ENCODE results near the gene APBA3. TPM values are rescaled to one million over a fixed set of nuclear protein-coding genes. Genes with fewer than 3 reads are reported as not detected.
"Not testable (repeated sequence)": the region's sequence is repeated elsewhere in the genome, so short reads cannot be mapped to it uniquely, and the experiment has no call there.

Gene APBA3
- total RNA-seq, 1 experiment from 2014 or later = 10.5 TPM

- DNase-seq (ENCODE audit: low read depth, low spot score) = no peak
- in situ Hi-C loops (cut with HindIII; ENCODE audit: low pct_unique_long_range_greater_than_20kb, low sequenced_read_pairs) = no loop called here
Observed at GRCh38 chr19:3775831-3776230, 14.3 kb upstream of the APBA3 start.

DNA sequence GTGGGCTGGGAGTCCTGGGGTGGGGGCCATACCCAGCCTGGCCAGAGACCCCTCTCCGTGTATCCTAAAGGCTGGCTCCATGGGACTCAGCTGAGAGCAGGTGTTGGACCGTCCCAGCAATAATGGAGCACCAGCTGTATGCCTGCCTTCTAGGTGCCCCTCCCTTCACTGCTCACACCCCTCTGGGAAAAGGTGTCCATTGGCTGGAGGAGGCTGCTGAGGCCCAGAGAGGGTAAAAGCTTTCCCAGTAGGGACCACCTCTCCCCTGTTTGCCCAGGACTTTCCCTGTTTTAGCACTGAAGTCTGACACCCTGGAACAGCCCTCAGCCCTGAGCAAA lies 13.9 kb upstream of the APBA3 start:
- no peak for DNase-seq (ENCODE audit: low read depth, low spot score)
- in situ Hi-C loops (cut with HindIII; ENCODE audit: low pct_unique_long_range_greater_than_20kb, low sequenced_read_pairs) = no loop called here

- in situ Hi-C loops (cut with HindIII; ENCODE audit: low pct_unique_long_range_greater_than_20kb, low sequenced_read_pairs) = no loop called here
- DNase-seq (ENCODE audit: low read depth, low spot score) = no peak
Observed at GRCh38 chr19:3774621-3775373, 13.3 kb upstream of the APBA3 start.

DNA sequence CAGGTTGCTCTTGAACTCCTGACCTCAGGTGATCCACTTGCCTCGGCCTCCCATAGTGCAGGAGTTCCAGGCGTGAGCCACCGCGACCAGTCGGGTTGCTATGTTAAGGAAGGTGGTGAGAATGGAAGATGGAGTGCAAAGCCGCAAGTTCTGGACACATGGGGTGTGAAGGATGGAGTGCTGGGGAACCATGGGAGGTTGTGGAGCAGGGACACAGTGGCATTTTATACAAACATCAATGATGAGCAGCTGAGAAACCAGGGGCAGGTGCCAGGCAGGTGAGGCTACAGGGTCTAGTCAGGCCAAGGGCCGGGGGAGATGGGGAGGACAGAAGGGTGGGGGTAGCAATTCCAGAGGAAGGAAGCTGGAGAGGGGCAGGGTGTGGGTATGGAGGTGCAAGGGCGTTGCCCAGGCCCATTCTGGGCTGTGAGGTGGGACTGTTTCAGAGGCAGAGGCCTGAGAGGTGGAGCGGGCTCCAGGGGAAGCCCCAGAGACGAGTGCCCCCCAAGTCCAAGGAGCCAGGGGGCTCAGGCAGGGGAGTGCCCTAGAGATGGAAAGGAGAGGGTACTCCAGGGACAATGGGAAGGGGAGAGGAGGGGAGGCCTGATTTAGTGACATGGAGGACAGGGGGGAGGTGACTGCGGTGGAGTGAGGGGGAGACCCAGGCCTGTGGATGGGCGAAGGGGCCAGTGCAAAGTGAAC lies 12.5 kb upstream of the APBA3 start:
- in situ Hi-C loops (cut with HindIII; ENCODE audit: low pct_unique_long_range_greater_than_20kb, low sequenced_read_pairs) = no loop called here

DNA sequence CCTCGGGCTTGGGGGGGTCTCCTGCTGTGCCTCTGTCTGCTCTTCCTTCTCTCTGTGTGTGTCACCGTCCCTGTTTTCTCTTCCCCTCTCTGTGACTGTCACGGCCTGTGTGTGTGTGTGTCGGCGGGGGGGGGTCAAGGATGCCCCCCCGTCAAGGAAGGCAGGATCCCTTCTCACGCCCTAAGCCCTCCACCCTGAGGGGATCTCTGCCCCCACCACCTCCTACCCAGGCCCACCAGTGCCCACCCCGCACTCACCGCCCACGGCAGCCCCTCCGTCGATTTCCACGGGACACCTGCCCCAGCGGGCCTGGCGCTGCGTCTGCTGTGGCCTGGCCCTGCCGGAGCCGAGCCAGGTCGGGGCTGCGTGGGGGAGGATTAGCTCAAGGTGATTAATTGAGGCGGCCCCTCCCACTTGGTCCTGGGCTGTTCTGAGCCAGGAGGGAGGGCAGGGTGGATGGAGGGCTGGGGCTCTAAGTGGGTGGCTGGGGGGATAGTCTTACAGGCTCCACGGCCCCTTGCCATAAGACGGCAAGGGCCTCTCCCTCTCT lies 10.5 kb upstream of the APBA3 start, which contains the start of gene RAX2:
Gene RAX2 (minus strand): TSS at position 323 of the 550 bp plus-strand sequence. CDS start 486 bp downstream, outside the sequence.
- in situ Hi-C loops (cut with HindIII; ENCODE audit: low pct_unique_long_range_greater_than_20kb, low sequenced_read_pairs) = no loop called here

More for the DNA sequence above, 12.5 kb upstream of the APBA3 start:
- no peak for DNase-seq (ENCODE audit: low read depth, low spot score)

DNA sequence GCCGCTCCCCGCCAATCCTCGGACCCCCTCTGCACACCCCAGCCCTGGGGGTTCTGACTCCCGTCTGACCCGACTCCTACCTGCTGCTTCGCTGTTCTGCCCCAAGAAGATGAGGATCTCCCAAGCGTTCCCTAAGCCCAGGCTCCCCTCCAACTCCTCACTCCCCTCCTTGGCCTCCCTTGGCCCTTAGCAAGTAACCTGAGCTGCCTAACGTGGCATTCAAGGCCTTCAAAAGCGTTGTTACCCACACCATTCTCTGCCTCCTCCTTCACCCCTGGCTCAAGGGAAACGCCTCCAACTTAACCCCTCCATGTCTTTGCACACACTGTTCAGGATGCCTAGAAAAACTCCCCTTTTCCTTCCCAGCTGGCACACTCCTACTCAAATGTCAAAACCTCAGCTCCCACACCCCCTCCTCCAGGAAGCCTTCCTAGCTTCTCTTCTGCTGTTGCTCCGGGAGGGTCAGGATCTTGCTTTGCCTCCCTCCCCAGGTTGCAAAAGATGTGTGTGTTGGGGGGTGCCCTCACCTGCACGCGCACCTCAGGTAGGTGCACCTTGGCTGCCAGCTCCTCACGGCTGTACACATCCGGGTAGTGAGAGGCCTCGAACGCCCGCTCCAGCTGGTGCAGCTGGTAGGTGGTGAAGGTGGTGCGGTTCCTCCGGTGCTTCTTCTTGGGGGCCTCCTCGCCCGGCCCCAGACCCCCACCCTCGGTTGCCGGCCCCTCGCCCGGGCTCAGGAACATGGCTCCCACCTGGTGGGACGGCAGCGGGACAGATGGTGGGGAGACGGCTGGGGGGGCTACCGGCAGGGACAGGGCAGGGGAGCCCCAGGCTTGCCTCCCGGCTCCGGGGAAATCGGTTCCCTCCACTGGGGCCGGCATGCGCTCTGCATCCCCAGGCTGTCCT lies 9.8 kb upstream of the APBA3 start:
- no peak for DNase-seq (ENCODE audit: low read depth, low spot score)
- in situ Hi-C loops (cut with HindIII; ENCODE audit: low pct_unique_long_range_greater_than_20kb, low sequenced_read_pairs) = no loop called here

More for the DNA sequence above, 10.5 kb upstream of the APBA3 start, which contains the start of gene RAX2:
- no peak for DNase-seq (ENCODE audit: low read depth, low spot score)

DNA sequence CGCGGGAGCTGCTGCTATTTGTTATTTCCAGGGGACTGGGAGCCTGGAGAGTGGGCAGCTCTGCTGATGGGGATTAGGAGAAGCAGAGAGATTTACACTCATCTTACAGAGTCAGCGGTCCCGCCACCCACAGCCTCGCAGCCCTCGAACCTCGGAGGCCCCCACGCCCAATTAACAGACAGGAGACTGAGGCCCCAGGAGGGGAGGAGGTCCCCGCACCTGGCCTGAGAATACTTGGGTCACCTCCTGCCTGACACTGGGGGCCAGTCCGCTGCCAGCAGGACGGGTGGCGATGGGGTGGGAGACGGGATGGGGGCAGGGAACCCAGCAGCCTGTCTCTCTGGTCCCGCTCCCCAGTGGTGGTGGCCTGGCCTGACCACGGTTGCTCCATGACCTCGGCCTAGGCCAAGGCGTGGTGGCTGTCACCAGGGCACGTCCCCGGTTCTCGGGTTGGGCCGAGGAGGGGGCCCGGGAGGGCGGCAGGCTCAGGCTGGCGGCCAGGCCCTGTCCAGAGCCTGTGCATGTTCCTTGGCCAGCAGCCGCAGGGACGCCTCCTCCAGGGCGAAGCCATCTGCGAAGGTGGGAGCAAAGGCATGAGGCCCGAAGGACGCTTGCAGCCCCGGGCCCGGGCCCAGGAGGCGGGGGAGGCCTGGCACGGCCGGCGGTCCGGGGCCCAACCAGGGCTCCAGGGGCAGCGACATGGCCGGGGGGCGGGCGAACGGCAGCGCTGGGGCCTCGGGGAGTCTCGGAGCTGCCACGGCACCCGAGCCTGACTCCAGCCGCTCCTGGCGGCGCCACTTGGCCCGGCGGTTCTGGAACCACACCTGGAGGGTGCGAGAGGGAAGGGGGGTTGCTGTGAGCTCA lies 8.9 kb upstream of the APBA3 start:
- DNase-seq (ENCODE audit: low read depth, low spot score) = no peak
- in situ Hi-C loops (cut with HindIII; ENCODE audit: low pct_unique_long_range_greater_than_20kb, low sequenced_read_pairs) = no loop called here

GRCh38 chr19:3769494-3769893 lies 8.0 kb upstream of the APBA3 start:
- DNase-seq (ENCODE audit: low read depth, low spot score) = no peak
- in situ Hi-C loops (cut with HindIII; ENCODE audit: low pct_unique_long_range_greater_than_20kb, low sequenced_read_pairs) = no loop called here

- in situ Hi-C loops (cut with HindIII; ENCODE audit: low pct_unique_long_range_greater_than_20kb, low sequenced_read_pairs) = no loop called here
- no peak for DNase-seq (ENCODE audit: low read depth, low spot score)
Observed at GRCh38 chr19:3768748-3769099, 7.2 kb upstream of the APBA3 start.

DNA sequence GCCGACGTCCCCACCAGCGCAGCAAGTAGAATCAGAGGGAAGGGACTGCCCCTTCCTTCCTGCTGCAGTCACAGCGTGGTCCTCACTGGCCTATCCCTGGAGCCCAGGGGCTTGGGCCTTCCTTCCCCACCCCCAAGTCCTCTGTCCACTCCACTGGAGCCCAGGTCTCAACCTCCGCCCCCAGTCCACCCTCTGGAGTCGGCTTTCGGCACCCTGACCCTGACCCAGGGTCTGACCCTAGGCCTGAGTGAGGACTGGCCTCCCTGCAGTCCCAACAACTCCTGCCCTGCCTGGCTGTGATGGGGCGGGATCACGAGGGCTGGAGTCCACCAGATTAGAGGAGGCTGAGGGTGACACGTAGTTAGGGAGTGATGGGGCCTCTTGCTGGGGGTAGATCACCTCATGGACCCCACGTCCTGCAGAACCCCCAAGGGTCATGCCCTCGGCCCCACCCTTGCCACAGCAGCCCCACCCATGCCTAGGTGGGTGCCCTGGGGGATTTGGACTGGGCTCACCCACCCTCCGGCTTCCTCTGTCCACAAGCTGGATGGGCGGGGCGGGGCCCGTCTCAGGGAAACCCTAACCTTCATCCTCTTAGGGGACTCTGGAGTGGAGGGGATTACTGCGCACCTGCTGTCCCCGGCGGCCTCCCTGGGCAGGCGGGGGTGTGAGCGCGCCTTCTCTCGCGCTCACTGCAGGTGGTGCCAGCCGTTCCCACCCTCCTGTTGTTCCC lies 6.7 kb upstream of the APBA3 start:
- in situ Hi-C loops (cut with HindIII; ENCODE audit: low pct_unique_long_range_greater_than_20kb, low sequenced_read_pairs) = no loop called here

GRCh38 chr19:3767050-3767449 lies 5.6 kb upstream of the APBA3 start:
- in situ Hi-C loops (cut with HindIII; ENCODE audit: low pct_unique_long_range_greater_than_20kb, low sequenced_read_pairs) = no loop called here
- no peak for DNase-seq (ENCODE audit: low read depth, low spot score)

More for the DNA sequence above, 6.7 kb upstream of the APBA3 start:
- DNase-seq (ENCODE audit: low read depth, low spot score) = no peak

DNA sequence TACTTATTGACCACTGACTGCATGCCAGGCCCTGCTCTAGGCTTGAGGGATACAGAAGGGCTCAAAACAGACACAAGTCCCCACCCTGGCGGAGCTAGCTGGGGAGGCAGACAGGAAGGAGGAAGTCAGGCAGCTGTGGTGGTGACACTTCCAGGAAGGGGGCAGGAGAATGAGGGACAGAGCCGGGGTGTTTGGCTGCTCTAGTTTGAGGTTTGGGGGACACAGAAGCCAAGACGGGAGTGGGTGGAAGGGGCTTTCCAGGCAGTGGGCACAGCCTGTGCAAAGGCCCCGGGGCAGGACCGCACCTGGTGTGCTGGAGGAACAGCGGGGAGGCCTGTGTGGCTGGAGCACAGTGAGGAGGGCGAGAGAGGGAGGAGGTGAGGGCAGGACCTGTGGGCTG lies 5.0 kb upstream of the APBA3 start:
- in situ Hi-C loops (cut with HindIII; ENCODE audit: low pct_unique_long_range_greater_than_20kb, low sequenced_read_pairs) = no loop called here
- no peak for DNase-seq (ENCODE audit: low read depth, low spot score)

- DNase-seq (ENCODE audit: low read depth, low spot score); in situ Hi-C loops (cut with HindIII; ENCODE audit: low pct_unique_long_range_greater_than_20kb, low sequenced_read_pairs): not testable (repeated sequence)
Observed at GRCh38 chr19:3765757-3766156, 4.3 kb upstream of the APBA3 start.

DNA sequence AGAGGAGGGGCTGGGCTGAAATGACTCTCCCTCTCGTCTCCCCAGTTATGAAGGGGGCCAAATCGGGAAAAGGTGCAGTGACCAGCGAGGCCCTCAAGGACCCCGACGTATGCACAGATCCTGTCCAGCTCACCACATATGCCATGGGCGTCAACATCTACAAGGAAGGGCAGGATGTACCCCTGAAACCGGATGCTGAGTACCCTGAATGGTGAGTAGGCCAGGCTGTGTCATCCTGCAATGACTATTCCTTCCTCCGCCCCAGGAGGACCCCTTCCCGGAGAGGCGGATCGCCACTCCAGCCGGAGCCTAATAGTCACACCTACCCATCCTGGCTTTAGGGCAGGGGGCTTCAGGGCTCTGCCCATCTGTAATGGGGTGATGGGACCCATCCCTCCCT lies 3.6 kb upstream of the APBA3 start:
- in situ Hi-C loops (cut with HindIII; ENCODE audit: low pct_unique_long_range_greater_than_20kb, low sequenced_read_pairs) = no loop called here
- DNase-seq (ENCODE audit: low read depth, low spot score) = no peak

- DNase-seq (ENCODE audit: low read depth, low spot score) = peak; percentile 97
- in situ Hi-C loops (cut with HindIII; ENCODE audit: low pct_unique_long_range_greater_than_20kb, low sequenced_read_pairs) = no loop called here
Observed at GRCh38 chr19:3762501-3763459, 1.3 kb upstream of the APBA3 start, which contains the start of gene MRPL54. TSS of gene MRPL54 (plus strand) at chr19:3762682. CDS start at chr19:3762701, 19 bp downstream.
